OCI-LY3 (cell line): ENCODE data around the gene NRG3.

Source experiments
- CTCF ChIP-seq: fragments of 200-600, 300-600 bp; sonication (generic); IDR thresholded peaks from 2 replicates; pipeline ENCODE4 v1.5.1; 2014; ENCODE audit warnings: antibody characterized with exemption, low read length, low read depth
- EZH2phosphoT487 ChIP-seq: fragments of 200-600 bp; shearing (Covaris generic); IDR thresholded peaks from 2 replicates; pipeline ENCODE4 v1.6.1; 2018; ENCODE audit warnings: antibody characterized with exemption, mixed run types, low read depth

- TF ChIP-seq CTCF (no peak), EZH2phosphoT487 (no peak)
Measured at GRCh38 chr10:82472406-82473335, 597.7 kb downstream of the NRG3 start.
